ENCODE results near the gene MBP. TPM values are rescaled to one million over a fixed set of nuclear protein-coding genes. Genes with fewer than 3 reads are reported as not detected.

Gene MBP
- total and polyA plus RNA-seq, 4 experiments from 2014 or later = 92.2 to 187 (median 149) TPM

- Mint-ChIP-seq H3K36me3 (peaks cover 36 to 60% of the 10 kb centered on the region in 2 donors), H3K27ac (peak overlapping the region; percentile 97 to 100 (median 99)), H3K4me1 (peaks cover 87 to 100% (median 95%) of the 10 kb centered on the region in 4 donors), H3K4me3 (peak overlapping the region; percentile 76 to 87 (median 81)), H3K27me3 (no peaks in the 10 kb centered on the region), H3K9me3 (peaks cover 0 to 2% (median 0%) of the 10 kb centered on the region in 8 donors)
- Histone ChIP-seq H3K27ac (ENCODE audit: low read depth, low read length) (peak overlapping the region; percentile 78), H3K27me3 (ENCODE audit: insufficient read depth, low read length) (no peaks in the 10 kb centered on the region), H3K36me3 (ENCODE audit: insufficient read depth, low read length) (peaks cover 10% of the 10 kb centered on the region), H3K4me1 (ENCODE audit: insufficient read depth, low read length) (peaks cover 99% of the 10 kb centered on the region), H3K4me3 (ENCODE audit: low read length in 2 of 2) (peak overlapping the region in 1 of 2 donors; percentile 26), H3K9me3 (ENCODE audit: control insufficient read depth in 1 of 2, low read length in 2 of 2) (no peaks in the 10 kb centered on the region)
- intact Hi-C loops (cut with micrococcal nuclease) = loop anchor here (5.0 to 10.0 kb wide), 2 partner anchors 139 to 244 kb away; partner anchors contain the start of gene ZNF236
- peak; percentile 70 to 78 (median 74) for DNase-seq
- CTCF ChIA-PET (ENCODE audit: partially characterized antibody) = interaction anchor here (0.8 to 7.7 kb wide), 13 partner anchors 10 to 143 kb away, joined by 3 to 60 read pairs (median 8); partner anchors contain the start of gene MBP
- POLR2A ChIA-PET (ENCODE audit: partially characterized antibody) = interaction anchor here (0.6 to 15.4 kb wide), 12 partner anchors 8 to 68 kb away, joined by 3 to 178 read pairs (median 14); partner anchors contain the start of gene MBP
Measured at GRCh38 chr18:77068321-77069312, 64.0 kb downstream of the MBP start.

GRCh38 chr18:77067291-77068061 is 65.1 kb downstream of the MBP start:
- peaks cover 10% of the 10 kb centered on the region for H3K36me3 ChIP-seq (ENCODE audit: insufficient read depth, low read length)
- Mint-ChIP-seq H3K9me3 (peaks cover 0 to 2% (median 0%) of the 10 kb centered on the region in 8 donors), H3K36me3 (peaks cover 35 to 61% of the 10 kb centered on the region in 2 donors), H3K27ac (peak overlapping the region; percentile 97 to 100 (median 99)), H3K27me3 (no peaks in the 10 kb centered on the region), H3K4me1 (peaks cover 89 to 100% (median 95%) of the 10 kb centered on the region in 4 donors), H3K4me3 (peak overlapping the region; percentile 76 to 87 (median 81))
- ChIA-PET CTCF (ENCODE audit: partially characterized antibody) (interaction anchor here (1.4 to 7.7 kb wide), 10 partner anchors 11 to 144 kb away, joined by 3 to 60 read pairs (median 16); partner anchors contain the start of gene MBP), POLR2A (ENCODE audit: partially characterized antibody) (interaction anchor here (1.0 to 15.4 kb wide), 10 partner anchors 9 to 140 kb away, joined by 3 to 178 read pairs (median 21); partner anchors contain the start of gene MBP)
- no peaks in the 10 kb centered on the region for H3K27me3 ChIP-seq (ENCODE audit: insufficient read depth, low read length)
- peak; percentile 52 to 77 (median 62) for DNase-seq
- intact Hi-C loops (cut with micrococcal nuclease) = loop anchor here (1.0 to 10.0 kb wide), 3 partner anchors 12 to 243 kb away; partner anchors contain the start of gene ZNF236
- H3K4me3 ChIP-seq (ENCODE audit: low read length in 2 of 2) = peak overlapping the region in 1 of 2 donors; percentile 26
- H3K4me1 ChIP-seq (ENCODE audit: insufficient read depth, low read length) = peaks cover 100% of the 10 kb centered on the region
- peak overlapping the region; percentile 78 for H3K27ac ChIP-seq (ENCODE audit: low read depth, low read length)
- no peaks in the 10 kb centered on the region for H3K9me3 ChIP-seq (ENCODE audit: control insufficient read depth in 1 of 2, low read length in 2 of 2)

GRCh38 chr18:77066689-77067088 is 65.9 kb downstream of the MBP start:
- Histone ChIP-seq H3K9me3 (ENCODE audit: control insufficient read depth in 1 of 2, low read length in 2 of 2) (no peaks in the 10 kb centered on the region), H3K27me3 (ENCODE audit: insufficient read depth, low read length) (no peaks in the 10 kb centered on the region), H3K36me3 (ENCODE audit: insufficient read depth, low read length) (peaks cover 10% of the 10 kb centered on the region), H3K4me1 (ENCODE audit: insufficient read depth, low read length) (peaks cover 100% of the 10 kb centered on the region), H3K4me3 (ENCODE audit: low read length in 2 of 2) (no peak overlapping the region), H3K27ac (ENCODE audit: low read depth, low read length) (peak overlapping the region; percentile 78)
- Mint-ChIP-seq H3K27me3 (no peaks in the 10 kb centered on the region), H3K9me3 (peaks cover 0 to 2% (median 0%) of the 10 kb centered on the region in 8 donors), H3K27ac (peak overlapping the region; percentile 97 to 100 (median 99)), H3K4me3 (peak overlapping the region in 7 of 8 donors; percentile 76 to 87 (median 81)), H3K4me1 (peaks cover 89 to 100% (median 95%) of the 10 kb centered on the region in 4 donors), H3K36me3 (peaks cover 30 to 59% of the 10 kb centered on the region in 2 donors)
- intact Hi-C loops (cut with micrococcal nuclease) = loop anchor here (1.0 to 10.0 kb wide), 3 partner anchors 11 to 242 kb away; partner anchors contain the start of gene ZNF236
- DNase-seq = no peak
- POLR2A ChIA-PET (ENCODE audit: partially characterized antibody) = interaction anchor here (1.0 to 15.4 kb wide), 10 partner anchors 10 to 141 kb away, joined by 3 to 178 read pairs (median 21); partner anchors contain the start of gene MBP
- CTCF ChIA-PET (ENCODE audit: partially characterized antibody) = interaction anchor here (1.4 to 7.7 kb wide), 8 partner anchors 11 to 145 kb away, joined by 5 to 60 read pairs (median 16); partner anchors contain the start of gene MBP

GRCh38 chr18:77066101-77066500 is 66.5 kb downstream of the MBP start:
- Histone ChIP-seq H3K27me3 (ENCODE audit: insufficient read depth, low read length) (no peaks in the 10 kb centered on the region), H3K4me1 (ENCODE audit: insufficient read depth, low read length) (peaks cover 100% of the 10 kb centered on the region), H3K36me3 (ENCODE audit: insufficient read depth, low read length) (peaks cover 10% of the 10 kb centered on the region), H3K27ac (ENCODE audit: low read depth, low read length) (peak overlapping the region; percentile 78), H3K4me3 (ENCODE audit: low read length in 2 of 2) (no peak overlapping the region), H3K9me3 (ENCODE audit: control insufficient read depth in 1 of 2, low read length in 2 of 2) (no peaks in the 10 kb centered on the region)
- H3K27me3 Mint-ChIP-seq = no peaks in the 10 kb centered on the region
- peaks cover 0 to 2% (median 0%) of the 10 kb centered on the region in 8 donors for H3K9me3 Mint-ChIP-seq
- intact Hi-C loops (cut with micrococcal nuclease) = loop anchor here (5.0 to 10.0 kb wide), 2 partner anchors 141 to 241 kb away; partner anchors contain the start of gene ZNF236
- CTCF ChIA-PET (ENCODE audit: partially characterized antibody) = interaction anchor here (1.0 to 5.1 kb wide), 6 partner anchors 11 to 68 kb away, joined by 4 to 28 read pairs (median 16); partner anchors contain the start of gene MBP
- no peak for DNase-seq
- H3K27ac Mint-ChIP-seq = peak overlapping the region; percentile 94 to 100 (median 99)
- peaks cover 30 to 56% of the 10 kb centered on the region in 2 donors for H3K36me3 Mint-ChIP-seq
- peak overlapping the region in 7 of 8 donors; percentile 28 to 83 (median 76) for H3K4me3 Mint-ChIP-seq
- peaks cover 89 to 100% (median 94%) of the 10 kb centered on the region in 4 donors for H3K4me1 Mint-ChIP-seq
- POLR2A ChIA-PET (ENCODE audit: partially characterized antibody) = interaction anchor here (1.0 to 15.4 kb wide), 10 partner anchors 8 to 72 kb away, joined by 3 to 178 read pairs (median 42); partner anchors contain the start of gene MBP

- H3K27ac Mint-ChIP-seq = peak overlapping the region; percentile 94 to 100 (median 99)
- H3K9me3 Mint-ChIP-seq = peaks cover 0 to 2% (median 0%) of the 10 kb centered on the region in 8 donors
- peak overlapping the region; percentile 77 for H3K27ac ChIP-seq (ENCODE audit: low read depth, low read length)
- H3K36me3 ChIP-seq (ENCODE audit: insufficient read depth, low read length) = peaks cover 10% of the 10 kb centered on the region
- intact Hi-C loops (cut with micrococcal nuclease) = loop anchor here (2.0 to 10.0 kb wide), 3 partner anchors 15 to 241 kb away; partner anchors contain the start of gene ZNF236
- CTCF ChIA-PET (ENCODE audit: partially characterized antibody) = interaction anchor here (1.0 to 3.5 kb wide), 3 partner anchors 10 to 69 kb away, joined by 4 to 16 read pairs (median 16); partner anchors contain the start of gene MBP
- H3K27me3 Mint-ChIP-seq = no peaks in the 10 kb centered on the region
- DNase-seq = peak; percentile 39 to 90 (median 50)
- peaks cover 30 to 54% of the 10 kb centered on the region in 2 donors for H3K36me3 Mint-ChIP-seq
- H3K9me3 ChIP-seq (ENCODE audit: control insufficient read depth in 1 of 2, low read length in 2 of 2) = no peaks in the 10 kb centered on the region
- H3K4me1 ChIP-seq (ENCODE audit: insufficient read depth, low read length) = peaks cover 100% of the 10 kb centered on the region
- H3K4me3 ChIP-seq (ENCODE audit: low read length in 2 of 2) = no peak overlapping the region
- POLR2A ChIA-PET (ENCODE audit: partially characterized antibody) = interaction anchor here (1.0 to 15.4 kb wide), 9 partner anchors 8 to 145 kb away, joined by 3 to 178 read pairs (median 17); partner anchors contain the start of gene MBP
- H3K4me3 Mint-ChIP-seq = peak overlapping the region in 7 of 8 donors; percentile 30 to 83 (median 76)
- H3K4me1 Mint-ChIP-seq = peaks cover 88 to 100% (median 95%) of the 10 kb centered on the region in 4 donors
- H3K27me3 ChIP-seq (ENCODE audit: insufficient read depth, low read length) = no peaks in the 10 kb centered on the region
Measured at GRCh38 chr18:77065221-77065981, 67.2 kb downstream of the MBP start.
